GM23338 (cell line): ENCODE results near the gene KIAA0513. TPM values are rescaled to one million over a fixed set of nuclear protein-coding genes. Genes with fewer than 3 reads are reported as not detected.

Experiments used
- ATAC-seq: fragments of 200-7000 bp; cut with Tn5 transposase; 3 replicates; pipeline ENCODE4 v1.9.1; 2020
- DNase-seq: peaks from one replicate; pipeline ENCODE4 v3.0.0-alpha.2; 2015; ENCODE audit warnings: low spot score
- H2AFZ ChIP-seq: fragments of 200-600 bp; sonication (generic); 2 replicates; pipeline ENCODE4 v1.8.0; 2016; ENCODE audit warnings: antibody characterized with exemption, mild to moderate bottlenecking, moderate library complexity
- H3F3A ChIP-seq: fragments of 200-600 bp; sonication (generic); replicated peaks from 2 replicates; pipeline ENCODE4 v1.8.0; 2017; ENCODE audit warnings: antibody characterized with exemption, mixed run types, low read depth
- H3K27ac ChIP-seq: fragments of 200-600 bp; sonication (generic); 2 replicates; pipeline ENCODE4 v1.6.1; 2016; ENCODE audit warnings: low read depth
- H3K27me3 ChIP-seq: fragments of 200-600 bp; sonication (generic); 2 replicates; pipeline ENCODE4 v1.8.0; 2016; ENCODE audit warnings: mild to moderate bottlenecking, mixed run types, moderate library complexity; ENCODE audit not compliant: insufficient read depth
- H3K36me3 ChIP-seq: fragments of 200-600 bp; sonication (generic); 2 replicates; pipeline ENCODE4 v1.8.0; 2016; ENCODE audit warnings: mild to moderate bottlenecking; ENCODE audit not compliant: insufficient read depth
- H3K4me1 ChIP-seq: fragments of 200-600 bp; sonication (generic); 2 replicates; pipeline ENCODE4 v1.8.0; 2016; ENCODE audit warnings: mild to moderate bottlenecking, moderate library complexity; ENCODE audit not compliant: insufficient read depth
- H3K4me2 ChIP-seq: fragments of 200-600 bp; sonication (generic); 2 replicates; pipeline ENCODE4 v1.7.1; 2017; ENCODE audit warnings: mixed run types
- H3K4me3 ChIP-seq: fragments of 200-600 bp; sonication (generic); 2 replicates; pipeline ENCODE4 v1.6.1; 2016; ENCODE audit warnings: mixed run types
- H3K79me2 ChIP-seq: fragments of 200-600 bp; sonication (generic); replicated peaks from 2 replicates; pipeline ENCODE4 v1.8.0; 2017; ENCODE audit warnings: mild to moderate bottlenecking; ENCODE audit not compliant: insufficient read depth
- H3K9me2 ChIP-seq: fragments of 200-600 bp; sonication (generic); 2 replicates; pipeline ENCODE4 v1.8.0; 2017; ENCODE audit not compliant: insufficient read depth
- H4K20me1 ChIP-seq: fragments of 200-600 bp; sonication (generic); replicated peaks from 2 replicates; pipeline ENCODE4 v1.8.0; 2017; ENCODE audit warnings: mild to moderate bottlenecking; ENCODE audit not compliant: insufficient read depth
- H3K27ac Mint-ChIP-seq: 2 replicates; pipeline ENCODE4 v1.8.0; 2020; ENCODE audit warnings: inconsistent platforms, mild to moderate bottlenecking, moderate library complexity, mixed read lengths
- H3K27me3 Mint-ChIP-seq: 3 replicates; pipeline ENCODE4 v1.8.0; 2022; ENCODE audit warnings: low read depth, mild to moderate bottlenecking, moderate library complexity, mixed read lengths, inconsistent platforms; ENCODE audit not compliant: insufficient read depth, poor library complexity
- H3K36me3 Mint-ChIP-seq: 3 replicates; pipeline ENCODE4 v1.8.0; 2021; ENCODE audit warnings: low read depth, mild to moderate bottlenecking, inconsistent platforms, moderate library complexity, mixed read lengths
- H3K4me1 Mint-ChIP-seq: 3 replicates; pipeline ENCODE4 v1.8.0; 2020; ENCODE audit warnings: mild to moderate bottlenecking, inconsistent platforms, mixed read lengths
- H3K4me3 Mint-ChIP-seq: 3 replicates; pipeline ENCODE4 v1.8.0; 2021; ENCODE audit warnings: moderate library complexity, mild to moderate bottlenecking, inconsistent platforms, mixed read lengths
- H3K9me3 Mint-ChIP-seq: 3 replicates; pipeline ENCODE4 v1.8.0; 2020; ENCODE audit warnings: moderate library complexity, mild to moderate bottlenecking, inconsistent platforms, mixed read lengths
- EZH2 ChIP-seq: fragments of 200-600 bp; sonication (generic); IDR thresholded peaks from one replicate; pipeline ENCODE4 v1.8.0; 2017; ENCODE audit warnings: antibody characterized with exemption, mild to moderate bottlenecking, low read depth; ENCODE audit not compliant: unreplicated experiment
- EZH2phosphoT487 ChIP-seq: fragments of 200-600 bp; sonication (generic); IDR thresholded peaks from one replicate; pipeline ENCODE4 v1.8.1; 2018; ENCODE audit warnings: antibody characterized with exemption; ENCODE audit not compliant: unreplicated experiment
- JUNB ChIP-seq: IDR thresholded peaks from one replicate; pipeline ENCODE4 v1.6.1; 2016; ENCODE audit warnings: antibody characterized with exemption; ENCODE audit not compliant: unreplicated experiment
- NANOG ChIP-seq: IDR thresholded peaks from 2 replicates; pipeline ENCODE4 v1.6.1; 2016; ENCODE audit warnings: antibody characterized with exemption, borderline replicate concordance
- POLR2AphosphoS5 ChIP-seq: IDR thresholded peaks from 2 replicates; pipeline ENCODE4 v1.6.1; 2016; ENCODE audit warnings: antibody characterized with exemption, low read depth
- STAT1 ChIP-seq: IDR thresholded peaks from one replicate; pipeline ENCODE4 v1.6.1; 2016; ENCODE audit warnings: antibody characterized with exemption; ENCODE audit not compliant: unreplicated experiment
- ZNF114 ChIP-seq: fragments of 250-450 bp; sonication (Bioruptor Pico); IDR thresholded peaks from 2 replicates; pipeline ENCODE4 v1.5.0; 2020; ENCODE audit warnings: mild to moderate bottlenecking, moderate library complexity
- ZNF331 ChIP-seq: fragments of 250-450 bp; sonication (Bioruptor Pico); IDR thresholded peaks from 2 replicates; pipeline ENCODE4 v1.5.0; 2020; ENCODE audit warnings: low read depth, mild to moderate bottlenecking, moderate library complexity
- polyA plus RNA-seq: library from polyadenylated mRNA; unstranded; fragments of >200 nt; fragmentation: Nextera tagmentation; extraction: Ambion mirVana; gene quantifications from 2 replicates; pipeline ENCODE4 v1.2.1, GENCODE V29; 2016
- total RNA-seq: library from RNA; depleted of rRNA; stranded (reverse); fragments of >200 nt; shearing (Covaris generic); gene quantifications from 2 replicates; pipeline ENCODE4 v1.2.3, GENCODE V29; 2014
- TF ChIP-seq, protein P1 (sequence below): IDR thresholded peaks from one replicate; pipeline ENCODE4 v1.6.1; 2018; ENCODE audit warnings: antibody characterized with exemption; ENCODE audit not compliant: unreplicated experiment
- TF ChIP-seq, protein P2 (sequence below): fragments of 250-450 bp; sonication (Bioruptor Pico); IDR thresholded peaks from 2 replicates; pipeline ENCODE4 v1.5.0; 2020; ENCODE audit warnings: mild to moderate bottlenecking, moderate library complexity
- TF ChIP-seq, protein P3 (sequence below): IDR thresholded peaks from 2 replicates; pipeline ENCODE4 v1.6.1; 2016; ENCODE audit warnings: antibody characterized with exemption

Gene KIAA0513
- total and polyA plus RNA-seq, 2 experiments from 2014 or later: 2.1 to 8.7 TPM

DNA sequence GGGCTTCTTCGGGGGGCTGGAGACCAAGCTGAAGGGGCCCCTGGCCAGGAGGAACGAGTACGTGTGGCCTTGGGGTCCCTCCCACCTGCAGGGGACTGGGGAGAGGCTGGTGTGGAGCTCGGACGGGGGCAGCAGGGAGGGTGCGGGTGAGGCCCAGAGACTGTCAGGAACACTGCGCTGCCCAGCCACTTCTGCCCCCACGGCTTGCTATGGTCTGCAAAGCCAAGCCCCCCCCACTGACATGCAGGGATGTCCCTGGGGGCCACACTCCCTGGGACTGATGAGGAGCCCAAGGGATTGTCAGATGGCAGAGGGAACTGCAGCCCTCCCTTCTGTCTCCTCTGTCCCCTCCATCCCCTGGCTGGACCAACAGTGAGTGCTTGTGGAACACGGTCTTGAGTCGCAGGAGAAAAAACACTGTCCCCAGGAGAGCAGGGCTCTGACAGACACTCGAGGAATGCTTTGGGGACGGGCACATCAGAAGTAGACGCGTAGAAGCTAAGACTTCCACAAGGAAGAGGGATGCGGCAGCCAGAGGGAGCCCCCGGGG lies 50.1 kb downstream of the KIAA0513 start:
- Mint-ChIP-seq H3K27me3 (peaks cover 37% of the 10 kb centered on the region), H3K27ac (no peak overlapping the region), H3K4me3 (no peak overlapping the region), H3K36me3 (peaks cover 4% of the 10 kb centered on the region; the same call in 1 of the 3 replicates), H3K9me3 (no peaks in the 10 kb centered on the region), H3K4me1 (peaks cover 32% of the 10 kb centered on the region)
- peaks cover 8% of the 10 kb centered on the region for H3F3A ChIP-seq
- H4K20me1 ChIP-seq: no peaks in the 10 kb centered on the region; the same call in 1 of the 2 replicates
- H2AFZ ChIP-seq: no peak overlapping the region
- no peaks in the 10 kb centered on the region for H3K79me2 ChIP-seq
- peaks cover 21% of the 10 kb centered on the region for H3K4me1 ChIP-seq
- no peak overlapping the region for H3K27ac ChIP-seq
- H3K27me3 ChIP-seq: peaks cover 18% of the 10 kb centered on the region
- TF ChIP-seq EZH2phosphoT487: no peak
- TF ChIP-seq, protein P1, sequence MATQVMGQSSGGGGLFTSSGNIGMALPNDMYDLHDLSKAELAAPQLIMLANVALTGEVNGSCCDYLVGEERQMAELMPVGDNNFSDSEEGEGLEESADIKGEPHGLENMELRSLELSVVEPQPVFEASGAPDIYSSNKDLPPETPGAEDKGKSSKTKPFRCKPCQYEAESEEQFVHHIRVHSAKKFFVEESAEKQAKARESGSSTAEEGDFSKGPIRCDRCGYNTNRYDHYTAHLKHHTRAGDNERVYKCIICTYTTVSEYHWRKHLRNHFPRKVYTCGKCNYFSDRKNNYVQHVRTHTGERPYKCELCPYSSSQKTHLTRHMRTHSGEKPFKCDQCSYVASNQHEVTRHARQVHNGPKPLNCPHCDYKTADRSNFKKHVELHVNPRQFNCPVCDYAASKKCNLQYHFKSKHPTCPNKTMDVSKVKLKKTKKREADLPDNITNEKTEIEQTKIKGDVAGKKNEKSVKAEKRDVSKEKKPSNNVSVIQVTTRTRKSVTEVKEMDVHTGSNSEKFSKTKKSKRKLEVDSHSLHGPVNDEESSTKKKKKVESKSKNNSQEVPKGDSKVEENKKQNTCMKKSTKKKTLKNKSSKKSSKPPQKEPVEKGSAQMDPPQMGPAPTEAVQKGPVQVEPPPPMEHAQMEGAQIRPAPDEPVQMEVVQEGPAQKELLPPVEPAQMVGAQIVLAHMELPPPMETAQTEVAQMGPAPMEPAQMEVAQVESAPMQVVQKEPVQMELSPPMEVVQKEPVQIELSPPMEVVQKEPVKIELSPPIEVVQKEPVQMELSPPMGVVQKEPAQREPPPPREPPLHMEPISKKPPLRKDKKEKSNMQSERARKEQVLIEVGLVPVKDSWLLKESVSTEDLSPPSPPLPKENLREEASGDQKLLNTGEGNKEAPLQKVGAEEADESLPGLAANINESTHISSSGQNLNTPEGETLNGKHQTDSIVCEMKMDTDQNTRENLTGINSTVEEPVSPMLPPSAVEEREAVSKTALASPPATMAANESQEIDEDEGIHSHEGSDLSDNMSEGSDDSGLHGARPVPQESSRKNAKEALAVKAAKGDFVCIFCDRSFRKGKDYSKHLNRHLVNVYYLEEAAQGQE: no peak
- no peak for TF ChIP-seq ZNF114 (CRISPR knock-in tag)
- no peak for TF ChIP-seq STAT1
- TF ChIP-seq POLR2AphosphoS5: no peak
- TF ChIP-seq NANOG: no peak
- TF ChIP-seq, protein P2, sequence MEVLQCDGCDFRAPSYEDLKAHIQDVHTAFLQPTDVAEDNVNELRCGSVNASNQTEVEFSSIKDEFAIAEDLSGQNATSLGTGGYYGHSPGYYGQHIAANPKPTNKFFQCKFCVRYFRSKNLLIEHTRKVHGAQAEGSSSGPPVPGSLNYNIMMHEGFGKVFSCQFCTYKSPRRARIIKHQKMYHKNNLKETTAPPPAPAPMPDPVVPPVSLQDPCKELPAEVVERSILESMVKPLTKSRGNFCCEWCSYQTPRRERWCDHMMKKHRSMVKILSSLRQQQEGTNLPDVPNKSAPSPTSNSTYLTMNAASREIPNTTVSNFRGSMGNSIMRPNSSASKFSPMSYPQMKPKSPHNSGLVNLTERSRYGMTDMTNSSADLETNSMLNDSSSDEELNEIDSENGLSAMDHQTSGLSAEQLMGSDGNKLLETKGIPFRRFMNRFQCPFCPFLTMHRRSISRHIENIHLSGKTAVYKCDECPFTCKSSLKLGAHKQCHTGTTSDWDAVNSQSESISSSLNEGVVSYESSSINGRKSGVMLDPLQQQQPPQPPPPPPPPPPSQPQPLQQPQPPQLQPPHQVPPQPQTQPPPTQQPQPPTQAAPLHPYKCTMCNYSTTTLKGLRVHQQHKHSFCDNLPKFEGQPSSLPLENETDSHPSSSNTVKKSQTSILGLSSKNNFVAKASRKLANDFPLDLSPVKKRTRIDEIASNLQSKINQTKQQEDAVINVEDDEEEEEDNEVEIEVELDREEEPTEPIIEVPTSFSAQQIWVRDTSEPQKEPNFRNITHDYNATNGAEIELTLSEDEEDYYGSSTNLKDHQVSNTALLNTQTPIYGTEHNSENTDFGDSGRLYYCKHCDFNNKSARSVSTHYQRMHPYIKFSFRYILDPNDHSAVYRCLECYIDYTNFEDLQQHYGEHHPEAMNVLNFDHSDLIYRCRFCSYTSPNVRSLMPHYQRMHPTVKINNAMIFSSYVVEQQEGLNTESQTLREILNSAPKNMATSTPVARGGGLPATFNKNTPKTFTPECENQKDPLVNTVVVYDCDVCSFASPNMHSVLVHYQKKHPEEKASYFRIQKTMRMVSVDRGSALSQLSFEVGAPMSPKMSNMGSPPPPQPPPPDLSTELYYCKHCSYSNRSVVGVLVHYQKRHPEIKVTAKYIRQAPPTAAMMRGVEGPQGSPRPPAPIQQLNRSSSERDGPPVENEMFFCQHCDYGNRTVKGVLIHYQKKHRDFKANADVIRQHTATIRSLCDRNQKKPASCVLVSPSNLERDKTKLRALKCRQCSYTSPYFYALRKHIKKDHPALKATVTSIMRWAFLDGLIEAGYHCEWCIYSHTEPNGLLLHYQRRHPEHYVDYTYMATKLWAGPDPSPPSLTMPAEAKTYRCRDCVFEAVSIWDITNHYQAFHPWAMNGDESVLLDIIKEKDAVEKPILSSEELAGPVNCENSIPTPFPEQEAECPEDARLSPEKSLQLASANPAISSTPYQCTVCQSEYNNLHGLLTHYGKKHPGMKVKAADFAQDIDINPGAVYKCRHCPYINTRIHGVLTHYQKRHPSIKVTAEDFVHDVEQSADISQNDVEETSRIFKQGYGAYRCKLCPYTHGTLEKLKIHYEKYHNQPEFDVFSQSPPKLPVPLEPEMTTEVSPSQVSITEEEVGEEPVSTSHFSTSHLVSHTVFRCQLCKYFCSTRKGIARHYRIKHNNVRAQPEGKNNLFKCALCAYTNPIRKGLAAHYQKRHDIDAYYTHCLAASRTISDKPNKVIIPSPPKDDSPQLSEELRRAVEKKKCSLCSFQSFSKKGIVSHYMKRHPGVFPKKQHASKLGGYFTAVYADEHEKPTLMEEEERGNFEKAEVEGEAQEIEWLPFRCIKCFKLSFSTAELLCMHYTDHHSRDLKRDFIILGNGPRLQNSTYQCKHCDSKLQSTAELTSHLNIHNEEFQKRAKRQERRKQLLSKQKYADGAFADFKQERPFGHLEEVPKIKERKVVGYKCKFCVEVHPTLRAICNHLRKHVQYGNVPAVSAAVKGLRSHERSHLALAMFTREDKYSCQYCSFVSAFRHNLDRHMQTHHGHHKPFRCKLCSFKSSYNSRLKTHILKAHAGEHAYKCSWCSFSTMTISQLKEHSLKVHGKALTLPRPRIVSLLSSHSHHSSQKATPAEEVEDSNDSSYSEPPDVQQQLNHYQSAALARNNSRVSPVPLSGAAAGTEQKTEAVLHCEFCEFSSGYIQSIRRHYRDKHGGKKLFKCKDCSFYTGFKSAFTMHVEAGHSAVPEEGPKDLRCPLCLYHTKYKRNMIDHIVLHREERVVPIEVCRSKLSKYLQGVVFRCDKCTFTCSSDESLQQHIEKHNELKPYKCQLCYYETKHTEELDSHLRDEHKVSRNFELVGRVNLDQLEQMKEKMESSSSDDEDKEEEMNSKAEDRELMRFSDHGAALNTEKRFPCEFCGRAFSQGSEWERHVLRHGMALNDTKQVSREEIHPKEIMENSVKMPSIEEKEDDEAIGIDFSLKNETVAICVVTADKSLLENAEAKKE (CRISPR knock-in tag): no peak
- TF ChIP-seq JUNB: no peak
- TF ChIP-seq, protein P3, sequence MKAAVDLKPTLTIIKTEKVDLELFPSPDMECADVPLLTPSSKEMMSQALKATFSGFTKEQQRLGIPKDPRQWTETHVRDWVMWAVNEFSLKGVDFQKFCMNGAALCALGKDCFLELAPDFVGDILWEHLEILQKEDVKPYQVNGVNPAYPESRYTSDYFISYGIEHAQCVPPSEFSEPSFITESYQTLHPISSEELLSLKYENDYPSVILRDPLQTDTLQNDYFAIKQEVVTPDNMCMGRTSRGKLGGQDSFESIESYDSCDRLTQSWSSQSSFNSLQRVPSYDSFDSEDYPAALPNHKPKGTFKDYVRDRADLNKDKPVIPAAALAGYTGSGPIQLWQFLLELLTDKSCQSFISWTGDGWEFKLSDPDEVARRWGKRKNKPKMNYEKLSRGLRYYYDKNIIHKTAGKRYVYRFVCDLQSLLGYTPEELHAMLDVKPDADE: no peak
- no peak for TF ChIP-seq ZNF331 (CRISPR knock-in tag)
- no peak for TF ChIP-seq EZH2
- H3K9me2 ChIP-seq: no peaks in the 10 kb centered on the region
- no peak for DNase-seq
- H3K36me3 ChIP-seq: no peaks in the 10 kb centered on the region
- H3K4me3 ChIP-seq: no peak overlapping the region
- no peak overlapping the region for H3K4me2 ChIP-seq
- no peak for ATAC-seq
